Activated gamma-delta T cell (primary cell): ENCODE data around the gene MACF1.
"Not testable (repeated sequence)": the region's sequence is repeated elsewhere in the genome, so short reads cannot be mapped to it uniquely, and the experiment has no call there.

ENCODE experiments used
- DNase-seq: peaks from one replicate; lab custom pipeline; 2025; lab: John Stamatoyannopoulos, UW

MACF1 gene

GRCh38 chr1:39493043-39493810, 288.7 kb downstream of the MACF1 start:
- DNase-seq: not testable (repeated sequence)

- no peak for DNase-seq
Measured at GRCh38 chr1:39494671-39495410, 290.3 kb downstream of the MACF1 start.

- not testable (repeated sequence) for DNase-seq
Measured at GRCh38 chr1:39496520-39496919, 292.0 kb downstream of the MACF1 start.

- DNase-seq: no peak
Measured at GRCh38 chr1:39497585-39497984, 293.1 kb downstream of the MACF1 start.

GRCh38 chr1:39498096-39498710, 293.7 kb downstream of the MACF1 start:
- not testable (repeated sequence) for DNase-seq

- not testable (repeated sequence) for DNase-seq
Measured at GRCh38 chr1:39498821-39499220, 294.3 kb downstream of the MACF1 start.

- DNase-seq: no peak
Measured at GRCh38 chr1:39499668-39500067, 295.2 kb downstream of the MACF1 start.

- DNase-seq: no peak
Measured at GRCh38 chr1:39500862-39501389, 296.4 kb downstream of the MACF1 start.

- DNase-seq: no peak
Measured at GRCh38 chr1:39501666-39502065, 297.2 kb downstream of the MACF1 start.

GRCh38 chr1:39504436-39504835, 299.9 kb downstream of the MACF1 start:
- not testable (repeated sequence) for DNase-seq

GRCh38 chr1:39505289-39505688, 300.8 kb downstream of the MACF1 start:
- DNase-seq: no peak

- no peak for DNase-seq
Measured at GRCh38 chr1:39507230-39507928, 302.9 kb downstream of the MACF1 start.

- no peak for DNase-seq
Measured at GRCh38 chr1:39508266-39508665, 303.8 kb downstream of the MACF1 start.

GRCh38 chr1:39508857-39509305, 304.4 kb downstream of the MACF1 start:
- no peak for DNase-seq

- no peak for DNase-seq
Measured at GRCh38 chr1:39509360-39510009, 305.0 kb downstream of the MACF1 start.

- DNase-seq: not testable (repeated sequence)
Measured at GRCh38 chr1:39510570-39511186, 306.2 kb downstream of the MACF1 start.

- not testable (repeated sequence) for DNase-seq
Measured at GRCh38 chr1:39511477-39511876, 307.0 kb downstream of the MACF1 start.

GRCh38 chr1:39512234-39512847, 307.8 kb downstream of the MACF1 start:
- not testable (repeated sequence) for DNase-seq

- DNase-seq: not testable (repeated sequence)
Measured at GRCh38 chr1:39514710-39515124, 310.2 kb downstream of the MACF1 start.
